GM19467 (cell line): Measurements from ENCODE around the gene POLR2L.

Experiments used
- ATAC-seq: cut with Tn5 transposase; IDR thresholded peaks from one replicate; pipeline ENCODE4 v1.9.1; 2021; ENCODE audit warnings: mild to moderate bottlenecking, moderate library complexity; ENCODE audit not compliant: unreplicated experiment

Gene POLR2L

DNA sequence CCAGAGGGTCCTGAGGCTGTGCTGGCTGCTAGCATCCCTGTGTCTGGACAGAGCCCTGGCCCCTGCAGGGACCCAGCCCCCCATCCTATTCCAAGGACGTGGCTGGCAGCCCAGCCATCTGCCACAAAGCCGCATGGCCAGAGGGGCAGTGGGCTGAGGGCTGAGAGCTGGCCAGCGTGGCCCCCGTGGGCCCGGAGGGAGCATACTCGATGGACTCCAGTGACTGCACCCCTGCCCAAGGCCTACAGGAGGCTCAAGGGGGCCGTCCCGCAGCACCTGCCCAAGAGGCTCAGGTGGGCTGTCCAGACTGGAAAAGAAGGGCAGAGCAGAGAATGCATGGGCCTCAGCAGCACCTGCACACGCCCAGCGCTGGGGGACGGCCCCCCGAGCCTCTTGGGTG is 13.5 kb upstream of the POLR2L start:
- ATAC-seq, result no peak

DNA sequence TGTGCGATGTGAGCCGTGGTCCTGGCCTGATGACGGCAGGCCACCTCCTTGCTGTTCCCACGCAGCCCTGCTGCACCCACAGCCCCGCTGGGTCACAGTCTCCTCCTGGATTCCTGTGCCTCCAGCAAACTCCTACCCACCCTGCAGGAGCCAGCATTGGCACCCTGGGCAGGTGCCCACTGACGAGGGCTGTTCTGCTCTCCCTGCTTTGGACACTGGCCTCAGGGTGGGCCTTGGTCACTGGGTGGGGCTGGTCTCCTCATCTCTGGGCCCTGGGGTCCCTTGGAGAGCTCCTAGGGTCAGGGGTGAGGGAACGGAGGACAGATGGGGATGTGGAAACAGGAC is 13.0 kb upstream of the POLR2L start:
- ATAC-seq, result no peak

DNA sequence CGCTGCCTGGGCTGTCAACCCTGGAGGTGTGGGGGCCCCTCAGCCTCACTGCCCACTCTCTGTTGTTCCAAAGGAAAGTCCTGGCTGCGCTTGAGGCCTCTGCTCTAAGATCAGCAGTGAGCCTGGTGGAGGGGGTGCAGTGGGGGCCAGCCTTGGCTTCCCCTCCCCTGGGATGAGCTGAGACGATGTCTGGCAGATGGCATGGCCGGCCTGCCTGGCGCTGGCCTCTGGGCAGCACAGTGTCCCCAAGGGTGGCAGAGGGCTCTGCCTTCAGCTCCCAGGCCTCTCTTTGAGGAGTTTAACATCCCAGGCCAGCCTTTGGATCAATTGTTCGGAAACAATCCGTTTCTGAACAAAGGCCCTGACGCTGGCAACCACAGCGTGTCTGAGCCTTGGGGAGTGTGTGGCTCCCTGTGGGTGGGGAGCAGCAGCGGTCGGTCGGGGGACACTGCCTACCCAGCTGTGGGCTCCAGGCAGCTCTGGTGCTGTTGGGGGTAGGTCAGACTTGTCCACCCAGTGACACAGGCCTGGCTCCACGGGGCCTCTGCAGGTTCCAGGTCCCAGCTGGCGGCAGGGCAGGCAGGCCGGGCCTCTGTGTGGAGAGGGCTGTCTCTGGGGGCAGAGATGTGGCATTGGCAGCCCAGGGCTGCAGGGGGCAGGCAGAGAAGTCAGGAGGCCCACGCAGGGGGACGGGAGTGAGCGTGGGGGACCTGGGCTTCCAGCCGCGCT is 12.4 kb upstream of the POLR2L start:
- ATAC-seq, result no peak

DNA sequence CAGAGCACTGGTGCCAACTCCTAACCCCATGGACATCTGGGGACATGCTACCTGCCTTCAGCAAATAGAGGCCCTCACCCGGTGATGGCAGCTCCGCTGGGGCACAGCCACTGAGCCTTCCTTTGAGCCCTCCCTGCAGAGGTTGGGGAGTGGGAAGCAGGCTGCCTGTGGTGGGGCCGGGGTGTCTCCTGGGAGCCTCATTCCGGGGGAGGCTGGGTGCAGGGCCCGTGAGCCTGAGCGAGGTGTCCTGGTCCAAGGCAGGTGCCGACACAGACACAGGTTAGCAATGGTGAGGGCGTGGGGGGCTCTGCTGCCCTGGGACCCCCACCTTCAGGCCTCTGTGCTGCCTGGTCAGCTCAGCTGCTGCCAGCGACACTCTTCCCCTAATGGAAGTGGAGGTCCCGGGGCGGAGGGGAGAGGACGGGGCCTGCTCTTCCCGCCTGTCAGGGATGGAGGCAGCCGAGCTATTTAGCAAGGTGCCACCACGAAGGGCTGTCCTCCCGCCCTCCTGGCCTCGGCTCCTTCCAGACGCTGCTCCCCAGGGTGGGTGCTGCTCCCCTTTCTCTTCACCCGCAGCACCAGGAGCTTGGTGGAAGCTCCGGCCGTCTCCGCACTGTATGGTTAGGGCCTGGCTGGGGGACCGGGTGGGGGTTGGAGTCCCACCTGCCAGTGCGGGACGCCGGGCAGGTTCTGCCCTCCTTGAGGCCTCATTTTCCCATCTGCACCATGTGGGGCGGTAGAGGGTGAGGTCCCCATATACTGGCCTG is 11.5 kb upstream of the POLR2L start:
- no peak for ATAC-seq

DNA sequence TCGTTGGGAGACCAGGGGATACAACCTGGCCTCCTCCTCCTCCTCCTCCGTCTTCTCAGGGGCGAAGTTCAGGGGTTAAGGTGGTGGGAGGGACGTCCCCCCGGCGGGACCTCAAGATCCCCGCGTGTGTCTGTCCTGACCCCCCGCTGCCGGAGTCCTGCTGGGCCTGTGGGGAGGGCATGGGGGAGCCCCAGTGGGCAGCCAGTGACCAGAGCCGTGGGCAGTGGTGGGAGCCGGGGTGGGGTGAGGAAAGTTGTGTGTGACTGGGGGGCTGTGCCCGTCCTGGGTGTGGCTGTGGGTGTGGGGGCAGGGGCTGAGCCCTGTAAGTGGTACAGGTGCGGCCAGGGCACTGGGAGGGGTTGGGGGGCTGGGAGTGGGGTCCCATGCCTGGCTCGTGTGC is 10.4 kb upstream of the POLR2L start:
- ATAC-seq, result no peak

DNA sequence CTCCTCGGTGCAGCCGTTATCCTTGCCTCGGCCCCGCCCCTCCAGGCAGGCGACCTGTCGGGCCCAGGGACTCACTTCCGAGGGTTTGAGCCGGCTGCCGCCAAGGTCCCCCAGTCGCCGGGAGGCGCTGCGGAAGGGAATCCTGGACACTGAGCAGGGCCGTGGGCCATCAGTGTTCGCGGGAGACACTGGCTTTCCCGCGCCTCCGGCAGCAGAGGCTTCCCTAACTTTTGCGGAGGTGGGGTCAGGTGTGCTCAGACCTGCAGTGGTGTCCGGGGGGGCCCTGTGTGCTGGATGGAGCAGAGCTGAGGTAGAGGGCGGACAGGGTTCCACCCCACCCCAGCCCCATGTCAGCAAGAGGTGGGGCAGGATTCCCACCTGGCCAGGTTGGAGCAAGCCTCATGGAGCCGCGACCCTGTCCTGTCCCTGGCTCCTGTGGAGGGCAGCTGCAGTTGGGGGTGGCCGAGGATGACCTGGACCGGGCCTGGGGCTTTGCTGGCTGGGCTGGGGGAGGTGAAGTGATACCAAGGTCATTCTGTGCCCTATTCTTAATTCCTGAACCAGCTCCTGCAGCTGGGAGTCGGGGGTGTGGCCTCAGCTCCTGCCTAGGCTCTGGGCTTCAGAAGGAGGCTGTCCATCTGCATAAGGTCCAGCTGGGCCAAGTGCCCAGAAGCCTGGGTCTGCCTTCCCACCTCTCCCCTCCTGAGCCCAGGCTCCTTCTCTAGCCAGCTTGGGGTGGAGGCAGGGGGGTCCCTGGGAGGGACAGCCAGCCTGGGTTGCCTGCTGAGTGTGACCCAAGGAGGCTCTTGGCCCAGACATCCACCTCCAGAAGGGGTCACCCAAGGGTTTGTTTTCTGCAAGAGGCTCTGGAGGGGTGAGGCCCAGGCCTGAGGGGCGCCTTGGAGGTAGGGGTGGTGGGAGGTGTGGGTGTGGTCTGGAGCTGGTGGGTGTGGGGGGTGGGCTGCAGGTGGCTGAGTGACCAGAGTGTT is 8.7 kb upstream of the POLR2L start:
- ATAC-seq, result no peak

DNA sequence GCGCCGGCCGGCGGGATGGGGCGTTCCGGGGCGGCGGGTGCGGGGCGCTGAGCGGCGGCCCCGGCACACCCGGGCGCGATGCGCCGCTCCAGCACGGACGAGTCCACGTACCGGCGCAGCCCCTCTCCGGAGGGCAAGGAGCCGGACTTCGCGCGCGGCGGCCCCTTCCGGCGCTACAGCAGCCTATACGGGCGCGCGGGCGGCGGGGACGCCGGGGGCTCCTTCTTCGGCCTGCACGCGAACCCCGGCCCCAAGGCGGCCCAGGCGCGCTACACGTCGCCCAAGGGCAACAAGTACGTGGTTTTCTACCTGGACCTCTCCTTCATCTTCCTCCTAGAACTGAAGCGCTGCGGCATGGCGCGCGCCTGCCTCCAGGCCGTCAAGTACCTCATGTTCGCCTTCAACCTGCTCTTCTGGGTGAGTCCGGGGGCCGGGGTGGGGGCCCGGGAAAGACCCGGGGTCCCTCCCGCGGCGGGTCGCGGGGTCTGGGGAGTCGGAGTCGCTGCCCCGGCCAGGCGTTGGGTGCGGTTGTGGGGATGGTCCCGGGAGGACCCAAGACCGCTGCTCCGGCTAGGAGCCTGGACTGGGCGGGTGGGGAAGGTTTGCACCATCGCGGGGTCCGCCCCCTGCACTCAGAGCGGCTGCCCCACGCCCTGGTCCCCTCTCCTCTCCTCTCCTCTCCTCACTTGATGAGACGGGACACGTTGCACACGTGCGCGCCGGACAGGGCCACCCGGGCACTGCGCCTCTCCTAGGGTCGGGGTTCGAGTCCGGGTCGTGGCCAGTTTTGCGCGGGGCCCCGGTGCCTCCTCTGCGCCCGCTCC is 7.8 kb upstream of the POLR2L start:
- ATAC-seq, result no peak

DNA sequence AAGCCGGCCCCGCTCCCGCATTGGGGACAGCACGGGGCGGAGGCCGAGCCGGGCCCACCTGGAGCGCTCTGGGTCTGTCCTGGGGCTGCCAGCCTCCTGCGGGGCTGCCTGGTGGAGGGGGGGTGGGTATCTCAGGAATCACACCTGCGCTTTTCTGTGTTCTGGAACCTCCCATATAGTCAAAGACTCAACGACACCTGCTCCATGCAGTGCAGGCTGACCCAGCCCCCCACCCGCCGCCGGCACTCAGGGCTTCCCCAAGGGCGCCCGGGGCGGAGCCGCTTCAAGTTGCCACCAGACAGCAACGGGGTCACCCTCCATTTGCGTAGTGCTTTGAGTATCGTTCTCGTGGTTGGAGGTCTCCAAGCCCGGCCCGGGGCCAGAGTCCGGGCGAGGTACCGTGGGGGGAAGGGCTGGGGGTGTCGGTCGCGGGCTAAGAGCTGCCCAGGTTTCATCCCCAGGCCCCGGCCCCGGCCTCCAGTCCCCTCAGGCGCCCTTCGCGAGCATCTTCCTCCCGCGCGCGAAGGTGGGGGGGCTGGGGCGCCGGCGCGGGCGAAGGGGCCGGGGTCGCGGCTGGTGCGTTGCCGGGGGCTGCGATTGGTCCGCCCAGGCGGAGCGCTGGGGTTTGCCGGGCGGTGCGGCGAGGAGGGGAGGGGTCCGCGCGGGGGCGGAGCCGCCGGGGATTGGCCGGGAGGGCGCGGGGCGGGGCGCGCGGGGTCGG is 6.9 kb upstream of the POLR2L start:
- no peak for ATAC-seq

DNA sequence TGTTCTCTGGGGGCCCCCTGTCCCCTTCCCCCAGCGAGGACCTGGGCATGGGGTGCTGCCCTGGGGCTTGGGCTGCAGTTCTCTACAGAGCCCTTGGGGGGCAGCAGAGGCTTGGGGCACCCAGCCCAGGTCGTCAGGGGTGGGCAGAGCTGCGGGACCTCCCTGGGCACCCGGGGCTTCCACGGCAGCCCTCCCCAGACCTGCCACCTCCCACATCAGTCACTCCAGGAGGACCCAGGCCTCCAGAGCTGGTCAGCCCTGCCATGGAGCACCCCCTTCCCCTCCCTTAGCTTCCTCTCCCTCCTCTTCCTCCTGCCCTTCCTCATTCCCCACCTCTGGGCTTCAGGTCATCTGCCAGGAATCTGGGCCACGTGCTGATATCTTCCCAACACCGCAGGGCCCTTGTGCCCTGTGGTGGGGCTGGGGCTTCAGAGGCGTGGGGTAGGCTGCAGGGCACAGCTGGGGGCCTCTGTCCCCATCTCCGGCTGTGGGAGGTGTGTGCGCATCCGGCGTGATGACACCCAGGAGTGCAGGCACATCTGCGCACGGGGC is 6.1 kb upstream of the POLR2L start:
- ATAC-seq, result no peak

DNA sequence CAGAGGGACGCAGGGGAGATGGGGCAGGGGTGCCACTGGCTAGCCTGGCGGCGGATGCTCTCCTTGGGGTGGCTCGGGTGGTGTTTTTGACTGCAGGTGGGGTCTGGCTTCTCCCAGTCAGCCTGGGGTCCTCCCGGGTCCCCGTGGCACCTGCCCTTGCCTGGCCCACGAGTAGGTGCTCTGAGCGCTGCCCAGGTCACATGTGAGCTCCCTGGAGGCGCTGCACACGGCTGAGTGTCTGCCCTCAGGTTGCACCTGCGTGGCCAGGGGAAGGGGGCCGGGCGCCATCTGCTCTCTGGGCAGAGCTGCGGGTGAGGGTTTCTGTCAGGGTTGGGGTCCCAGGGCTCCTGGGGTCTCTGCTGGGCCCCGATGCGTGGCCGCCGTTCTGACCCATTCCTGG is 5.5 kb upstream of the POLR2L start:
- no peak for ATAC-seq

DNA sequence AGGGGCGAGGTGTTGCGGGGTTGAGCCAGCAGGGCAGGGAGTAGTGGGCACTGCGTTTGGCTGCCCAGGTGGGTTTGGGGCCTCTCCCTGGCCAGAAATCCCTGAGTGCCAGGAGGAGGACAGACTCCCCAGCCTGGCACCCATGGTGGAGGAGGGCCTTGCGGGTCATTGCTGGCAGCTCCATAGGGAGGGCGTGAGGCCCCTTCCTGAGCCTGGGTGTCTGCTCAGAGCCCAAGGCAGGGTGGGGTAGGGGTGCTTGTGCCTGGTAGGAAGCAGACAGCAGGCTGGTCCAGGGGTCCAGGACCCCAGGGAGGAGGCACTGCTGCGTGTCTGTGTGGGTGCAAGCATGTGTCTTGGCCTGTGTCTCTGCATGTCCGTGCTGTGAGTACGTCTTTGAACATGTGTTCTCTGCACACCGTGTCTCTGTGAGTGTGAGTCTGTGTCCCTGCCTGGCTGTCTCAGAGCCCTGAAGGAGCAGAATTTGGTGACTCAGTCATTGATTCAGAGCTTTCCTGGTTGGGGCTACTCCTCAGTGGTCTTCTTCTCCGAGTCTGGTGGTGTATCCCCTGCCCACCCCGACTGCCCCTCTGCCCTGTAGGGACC is 4.3 kb upstream of the POLR2L start:
- no peak for ATAC-seq

DNA sequence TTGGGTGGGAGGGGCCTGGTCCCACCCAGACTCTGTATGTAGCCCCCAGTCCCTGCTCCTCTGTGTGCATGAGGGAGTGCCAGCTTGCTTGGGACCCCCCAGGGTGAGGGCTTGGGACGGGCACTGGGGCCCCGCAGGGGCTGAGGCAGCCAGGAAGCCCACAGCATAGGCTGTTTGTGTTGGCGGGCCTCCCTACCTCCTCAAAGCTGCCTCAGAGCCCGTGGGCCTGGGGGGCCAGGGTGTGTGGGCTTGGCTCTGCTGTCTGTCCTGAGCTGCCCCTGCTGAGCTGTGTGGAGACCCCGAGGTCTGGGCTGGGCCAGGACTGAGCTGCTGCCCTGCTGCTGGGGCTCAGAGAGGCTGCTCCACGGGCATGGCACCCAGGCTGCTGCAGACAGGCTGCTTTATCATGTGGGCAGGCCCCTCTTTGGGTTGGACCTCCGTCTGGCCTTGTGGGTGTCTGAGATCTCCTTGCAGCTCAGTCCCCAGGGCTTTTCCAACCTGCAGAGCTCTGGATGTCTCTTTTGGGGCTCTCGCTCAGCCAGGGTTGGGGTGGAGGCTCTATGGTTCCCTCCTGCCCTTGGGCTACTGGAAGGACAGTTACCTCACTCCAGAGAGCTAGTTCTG is 3.7 kb upstream of the POLR2L start:
- ATAC-seq, result no peak

DNA sequence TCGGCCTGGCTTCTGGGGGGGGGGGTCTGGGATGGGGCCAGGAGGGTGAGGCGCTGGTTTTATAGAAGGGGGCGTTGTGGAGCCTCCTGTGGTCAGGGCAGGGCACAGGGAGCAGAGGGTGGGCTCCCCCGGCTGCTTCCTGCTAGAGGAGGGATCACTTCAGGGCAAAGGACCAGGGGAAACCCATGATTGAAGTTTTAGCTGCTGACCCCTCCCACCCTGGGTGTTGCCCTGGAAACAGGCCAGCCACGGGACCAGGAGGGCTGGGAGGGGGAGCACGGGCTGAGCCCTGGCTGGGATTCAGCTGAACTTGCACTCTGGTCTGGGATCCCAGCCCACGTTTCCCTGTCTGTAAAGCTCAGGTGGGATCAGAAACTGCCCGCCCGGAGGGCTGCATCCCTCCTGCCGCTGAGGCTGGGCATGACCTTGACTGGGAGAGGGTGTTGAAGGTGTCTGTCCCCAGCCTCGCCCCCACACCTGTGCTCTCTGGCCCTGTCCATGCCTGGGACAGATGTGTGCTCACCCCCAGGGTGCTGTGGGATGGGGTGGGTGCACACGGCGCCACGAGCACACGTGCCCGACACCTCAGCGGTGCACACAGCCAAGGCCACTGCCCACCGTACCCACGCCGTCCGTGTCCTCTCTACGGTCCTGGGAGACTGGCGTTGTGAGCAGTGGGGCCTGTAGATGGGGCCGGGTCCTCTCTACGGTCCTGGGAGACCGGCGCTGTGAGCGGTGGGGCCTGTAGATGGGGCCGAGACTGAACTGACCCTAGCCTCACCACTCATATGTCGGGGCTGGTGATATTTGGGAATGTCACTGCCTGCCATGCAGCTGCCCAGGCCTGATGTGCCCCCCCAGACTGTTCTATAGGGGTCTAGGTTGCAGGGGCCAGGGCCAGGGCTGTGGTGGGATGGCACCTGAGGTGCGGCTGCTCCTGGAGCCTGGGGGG is 2.6 kb upstream of the POLR2L start:
- ATAC-seq, result no peak

DNA sequence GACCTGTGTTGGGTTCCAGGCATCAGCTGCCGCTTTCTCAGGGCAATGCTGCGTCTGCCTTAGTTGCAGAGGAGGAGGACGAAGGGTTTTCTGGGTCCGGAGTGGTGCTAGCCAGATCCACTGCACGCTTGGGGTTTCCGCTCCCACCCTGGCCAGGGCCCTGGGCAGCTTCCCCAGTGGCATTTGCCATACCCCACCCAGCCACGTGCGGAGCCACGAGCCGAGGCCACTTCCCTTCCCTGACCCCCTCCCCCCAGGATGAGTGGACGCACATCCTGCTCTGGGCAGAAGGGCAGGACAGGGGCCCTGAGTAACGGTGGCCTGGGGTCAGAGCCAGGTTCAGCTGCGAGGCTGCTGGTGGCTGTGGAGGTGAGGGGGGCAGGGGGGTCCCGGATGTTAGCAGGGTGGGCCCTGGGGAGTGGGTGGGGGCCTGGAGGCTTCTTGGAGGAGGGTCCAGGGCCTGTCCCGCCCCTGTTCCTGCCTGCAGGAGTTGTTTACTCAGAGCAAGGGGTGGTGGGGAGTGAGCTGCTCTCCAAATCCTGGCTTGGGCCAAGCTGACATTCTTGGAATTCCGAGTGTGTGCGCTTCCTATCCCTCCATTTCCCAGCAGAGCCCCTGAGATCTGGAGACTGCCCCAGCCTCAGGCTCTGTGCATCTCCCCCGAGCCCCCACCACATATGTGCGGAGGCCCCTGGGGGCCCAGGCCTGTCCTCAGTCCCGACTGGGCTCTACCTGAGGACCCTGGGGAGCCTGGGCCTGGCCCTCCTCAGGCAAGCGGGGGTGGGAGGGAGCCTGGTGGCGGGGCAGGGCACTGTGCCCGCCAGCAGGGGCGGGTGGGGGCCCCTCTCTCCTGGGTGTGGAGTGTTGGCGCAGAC is 1.7 kb upstream of the POLR2L start:
- no peak for ATAC-seq

DNA sequence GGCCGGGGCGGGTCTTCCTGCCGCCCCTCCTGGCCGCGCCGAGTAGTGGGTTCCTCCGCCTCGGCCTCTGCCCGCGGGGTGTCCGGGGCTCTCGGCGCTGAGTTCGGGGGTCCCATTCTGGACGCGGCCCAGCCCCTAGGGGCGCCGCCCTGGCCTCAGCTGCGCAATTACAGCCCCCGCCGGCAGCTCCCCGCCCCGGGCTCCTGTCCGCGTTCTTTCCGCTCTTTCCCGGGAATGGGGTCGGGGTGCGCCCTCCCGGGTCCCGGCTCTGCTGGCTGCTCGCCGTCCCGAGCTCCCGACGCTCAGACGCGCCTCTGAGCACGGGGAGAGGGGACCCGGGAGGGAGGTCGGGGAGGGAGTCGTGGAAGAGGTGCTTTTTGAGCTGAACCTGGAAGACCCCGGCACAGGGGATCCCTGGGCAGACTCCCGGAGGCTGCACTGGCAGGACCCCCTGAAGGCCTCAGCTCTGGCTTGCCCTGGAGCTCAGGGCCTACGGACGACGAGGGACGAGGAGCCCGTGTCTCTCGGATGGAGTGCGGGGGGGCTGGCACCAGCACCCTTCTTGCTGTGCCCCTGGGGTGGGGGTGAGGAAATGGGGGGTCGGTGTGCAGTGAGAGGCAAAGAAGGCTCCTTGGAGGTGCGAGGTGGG is 881 bp upstream of the POLR2L start:
- ATAC-seq, result no peak

DNA sequence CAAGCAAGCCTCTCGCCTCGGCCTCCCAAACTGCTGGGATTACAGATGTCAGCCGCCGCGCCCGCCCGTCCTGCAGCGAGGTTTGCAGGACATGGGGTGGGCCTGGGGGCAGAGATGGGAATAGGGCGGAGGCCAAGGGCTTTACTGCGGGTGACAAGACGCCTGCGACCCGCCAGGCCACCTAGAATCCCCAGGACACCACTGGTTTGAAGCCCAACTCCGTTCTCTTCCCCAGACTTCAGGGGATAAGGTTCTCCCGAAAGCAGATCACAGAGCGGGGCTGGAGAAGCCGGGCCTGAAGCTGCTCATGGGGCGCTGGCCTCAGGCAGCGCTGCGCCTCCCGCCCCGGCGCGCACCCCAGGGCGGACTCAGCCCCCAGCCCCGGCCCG is 354 bp downstream of the POLR2L start:
- no peak for ATAC-seq
